Gastrocnemius medialis (tissue), 4 donors: ENCODE results near the gene RIC8B. TPM values are rescaled to one million over a fixed set of nuclear protein-coding genes. Genes with fewer than 3 reads are reported as not detected.

Source experiments
- ATAC-seq, 2 donors: fragments of 150-250 bp; one replicate each; pipeline ENCODE4 v1.9.1; 2016
- DNase-seq, 2 donors: peaks; one replicate each; pipeline ENCODE4 v3.0.0-alpha.2; 2019
- H3K27ac ChIP-seq, 4 donors: fragments of 200-600 bp; sonication (generic); 1 replicate in 1 of 4; 2 replicates in 3 of 4; pipeline ENCODE4 v1.5.1; 2016 to 2018; ENCODE audit warnings: mild to moderate bottlenecking in 2 of 4, moderate library complexity in 1 of 4
- H3K27me3 ChIP-seq, 3 donors: fragments of 200-600 bp; sonication (generic) in 2 of 3; 1 replicate in 1 of 3; 2 replicates in 2 of 3; pipeline versions ENCODE4 v1.5.1 to v1.6.0; 2016 to 2019; ENCODE audit warnings: mild to moderate bottlenecking in 1 of 3, moderate library complexity in 1 of 3
- H3K36me3 ChIP-seq, 2 donors: fragments of 200-600 bp; sonication (generic) in 1 of 2; one replicate each; pipeline ENCODE4 v1.5.1; 2017 to 2018
- H3K4me1 ChIP-seq, 2 donors: fragments of 200-600 bp; sonication (generic) in 1 of 2; one replicate each; pipeline ENCODE4 v1.5.1; 2016 to 2017; ENCODE audit warnings: mild to moderate bottlenecking in 2 of 2
- H3K4me3 ChIP-seq, 4 donors: fragments of 200-600 bp; sonication (generic) in 3 of 4; 1 replicate in 1 of 4; 2 replicates in 3 of 4; pipeline ENCODE4 v1.5.1; 2016 to 2019; ENCODE audit warnings: mild to moderate bottlenecking in 2 of 4
- H3K9me3 ChIP-seq, 3 donors: fragments of 200-600 bp; sonication (generic) in 2 of 3; 1 replicate in 1 of 3; 2 replicates in 2 of 3; pipeline ENCODE4 v1.5.1; 2016 to 2019
- CTCF ChIP-seq, 5 experiments: fragments of 450-650 bp in 3 of 5; fragments of 200-600 bp in 2 of 5; sonication (generic) in 2 of 5; IDR thresholded peaks in 4 of 5; conservative IDR thresholded peaks in 1 of 5; 1 replicate in 4 of 5; 2 replicates in 1 of 5; pipeline ENCODE4 v1.5.1; 2016 to 2019; ENCODE audit warnings: antibody characterized with exemption in 5 of 5, mild to moderate bottlenecking in 3 of 5, moderate library complexity in 3 of 5
- POLR2A ChIP-seq, 2 donors: fragments of 450-650 bp; IDR thresholded peaks; one replicate each; pipeline ENCODE4 v1.6.1; 2017; ENCODE audit warnings: antibody characterized with exemption in 2 of 2, mild to moderate bottlenecking in 2 of 2, moderate library complexity in 2 of 2
- in situ Hi-C, 4 donors: fragments of 200-750 bp; cut with MboI; loops; one replicate each; pipeline versions ENCODE4 v1.15.0 to v1.8.0; 2017; ENCODE audit warnings: low sequenced_read_pairs in 4 of 4
- intact Hi-C: fragments of 100-400 bp; cut with DNase I; formaldehyde crosslinking; loops from one replicate; pipeline ENCODE4 v1.15.1; 2023; ENCODE audit warnings: low total_unique reads
- total RNA-seq, 4 donors: library from RNA; depleted of rRNA; stranded (reverse); fragments of >200 nt; gene quantifications; one replicate each; pipeline versions ENCODE4 v1.1.0 to v1.2.3, GENCODE V29; 2016

RIC8B gene
- total RNA-seq, 4 donors from 2014 or later: 6.1 to 16.0 (median 10.0) TPM

DNA sequence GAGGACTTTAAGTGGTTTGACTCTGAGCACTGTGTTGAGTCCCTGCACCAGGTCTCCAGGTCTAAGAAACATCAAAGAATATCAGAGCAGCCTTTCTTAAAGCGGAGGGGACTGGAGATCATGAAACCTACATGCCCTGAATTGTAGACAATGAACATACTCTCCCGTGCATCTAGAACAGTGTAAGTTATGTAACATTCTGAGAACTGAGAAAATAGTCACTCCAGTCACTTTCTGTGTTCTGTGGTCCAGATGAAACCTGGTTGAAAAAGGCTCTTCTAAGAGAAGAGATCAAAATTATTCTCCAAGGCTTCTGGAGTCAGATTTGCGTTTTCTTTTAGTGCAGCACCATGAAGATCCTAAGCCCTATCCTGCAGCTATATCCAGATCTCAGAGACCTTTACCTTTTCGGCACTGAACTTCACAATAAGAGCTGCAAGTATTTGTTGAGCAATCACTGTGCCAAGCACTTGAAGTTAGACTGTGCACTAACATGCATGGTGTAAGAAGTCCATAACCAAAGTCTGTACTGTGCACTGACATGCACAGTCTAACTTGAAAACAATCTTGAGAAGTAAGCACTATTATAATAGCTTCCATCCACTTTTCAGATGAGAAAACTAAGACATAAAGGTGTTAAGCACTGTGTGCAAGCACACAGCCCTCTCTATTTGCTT lies 115.6 kb downstream of the RIC8B start:
- H3K9me3 ChIP-seq: no peaks in the 10 kb centered on the region
- no peak overlapping the region for H3K27ac ChIP-seq
- in situ Hi-C loops: no loop called here
- H3K36me3 ChIP-seq: peaks cover 0 to 21% of the 10 kb centered on the region in 2 donors
- ATAC-seq: no peak
- TF ChIP-seq POLR2A (IDR thresholded peaks at IDR 0.05) (no peak), CTCF (IDR thresholded peaks at IDR 0.05 in 4 of 5, conservative IDR thresholded peaks at IDR 0.05 in 1 of 5) (no peak)
- H3K4me1 ChIP-seq: no peaks in the 10 kb centered on the region
- intact Hi-C loops: no loop called here
- DNase-seq: no peak
- H3K27me3 ChIP-seq: no peaks in the 10 kb centered on the region
- no peak overlapping the region for H3K4me3 ChIP-seq

DNA sequence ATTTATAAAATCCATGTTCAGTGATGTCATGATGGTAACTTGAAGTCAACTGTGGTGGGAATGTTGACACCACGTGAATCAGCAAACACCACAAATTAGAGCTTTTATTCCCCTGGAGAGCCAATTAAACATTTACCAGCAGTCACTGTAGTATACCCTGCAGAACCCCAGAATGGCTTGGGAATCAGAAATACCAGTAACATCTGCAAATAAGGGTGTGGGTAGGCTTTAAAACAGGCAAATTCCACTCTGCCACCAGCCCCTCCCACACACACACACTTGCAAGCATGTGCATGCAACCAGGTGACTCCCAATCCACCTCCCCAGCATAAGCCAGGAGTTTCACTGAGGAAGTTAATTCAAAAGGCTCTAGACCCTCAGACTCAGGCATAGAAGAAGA lies 117.6 kb downstream of the RIC8B start:
- in situ Hi-C loops: no loop called here
- H3K27me3 ChIP-seq: no peaks in the 10 kb centered on the region
- TF ChIP-seq CTCF (IDR thresholded peaks at IDR 0.05 in 4 of 5, conservative IDR thresholded peaks at IDR 0.05 in 1 of 5) (no peak), POLR2A (IDR thresholded peaks at IDR 0.05) (no peak)
- no peak for DNase-seq
- intact Hi-C loops: no loop called here
- ATAC-seq: no peak
- H3K9me3 ChIP-seq: no peaks in the 10 kb centered on the region
- H3K27ac ChIP-seq: no peak overlapping the region
- H3K4me1 ChIP-seq: no peaks in the 10 kb centered on the region
- peaks cover 0 to 10% of the 10 kb centered on the region in 2 donors for H3K36me3 ChIP-seq
- no peak overlapping the region for H3K4me3 ChIP-seq

DNA sequence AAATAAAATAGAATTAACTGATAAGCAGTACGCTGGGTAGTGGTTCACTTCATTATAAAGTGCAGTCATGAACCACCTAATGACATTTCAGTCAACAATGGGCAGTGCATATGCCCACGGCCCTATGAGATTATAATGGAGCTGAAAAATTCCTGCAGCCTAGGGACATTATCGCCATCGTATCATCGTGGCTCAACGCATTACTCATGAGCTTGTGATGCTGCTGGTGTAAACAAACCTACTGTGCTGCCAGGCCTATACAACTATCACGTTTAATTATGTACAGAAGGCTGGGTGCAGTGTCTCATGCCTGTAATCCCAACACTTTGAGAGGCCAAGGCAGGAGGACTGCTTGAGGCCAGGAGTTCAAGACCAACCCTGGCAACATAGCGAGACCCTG lies 119.0 kb downstream of the RIC8B start:
- TF ChIP-seq POLR2A (IDR thresholded peaks at IDR 0.05): no peak
- TF ChIP-seq CTCF (IDR thresholded peaks at IDR 0.05 in 4 of 5, conservative IDR thresholded peaks at IDR 0.05 in 1 of 5): no peak
- no peaks in the 10 kb centered on the region for H3K9me3 ChIP-seq
- no peaks in the 10 kb centered on the region for H3K36me3 ChIP-seq
- DNase-seq (no peak), ATAC-seq (no peak)
- H3K4me3 ChIP-seq: no peak overlapping the region
- no peaks in the 10 kb centered on the region for H3K27me3 ChIP-seq
- in situ Hi-C loops (no loop called here), intact Hi-C loops (no loop called here)
- no peaks in the 10 kb centered on the region for H3K4me1 ChIP-seq
- no peak overlapping the region for H3K27ac ChIP-seq

GRCh38 chr12:106894774-106895173 lies 120.3 kb downstream of the RIC8B start:
- H3K9me3 ChIP-seq: no peaks in the 10 kb centered on the region
- TF ChIP-seq CTCF (IDR thresholded peaks at IDR 0.05 in 4 of 5, conservative IDR thresholded peaks at IDR 0.05 in 1 of 5) (no peak), POLR2A (IDR thresholded peaks at IDR 0.05) (no peak)
- H3K27ac ChIP-seq: no peak overlapping the region
- DNase-seq: no peak
- H3K36me3 ChIP-seq: no peaks in the 10 kb centered on the region
- no peak for ATAC-seq
- intact Hi-C loops: no loop called here
- no peaks in the 10 kb centered on the region for H3K27me3 ChIP-seq
- in situ Hi-C loops: no loop called here
- no peak overlapping the region for H3K4me3 ChIP-seq
- H3K4me1 ChIP-seq: no peaks in the 10 kb centered on the region

GRCh38 chr12:106896603-106897002 lies 122.1 kb downstream of the RIC8B start:
- Histone ChIP-seq H3K4me3 (no peak overlapping the region), H3K27ac (no peak overlapping the region), H3K4me1 (no peaks in the 10 kb centered on the region), H3K27me3 (no peaks in the 10 kb centered on the region), H3K9me3 (no peaks in the 10 kb centered on the region), H3K36me3 (no peaks in the 10 kb centered on the region)
- in situ Hi-C loops: no loop called here
- TF ChIP-seq CTCF (IDR thresholded peaks at IDR 0.05 in 4 of 5, conservative IDR thresholded peaks at IDR 0.05 in 1 of 5) (no peak), POLR2A (IDR thresholded peaks at IDR 0.05) (no peak)
- ATAC-seq: no peak
- intact Hi-C loops: no loop called here
- DNase-seq: no peak
